Measurements from ENCODE around the gene BRSK2. TPM values are rescaled to one million over a fixed set of nuclear protein-coding genes. Genes with fewer than 3 reads are reported as not detected.

Gene BRSK2
- not detected in 2 replicates for total RNA-seq

DNA sequence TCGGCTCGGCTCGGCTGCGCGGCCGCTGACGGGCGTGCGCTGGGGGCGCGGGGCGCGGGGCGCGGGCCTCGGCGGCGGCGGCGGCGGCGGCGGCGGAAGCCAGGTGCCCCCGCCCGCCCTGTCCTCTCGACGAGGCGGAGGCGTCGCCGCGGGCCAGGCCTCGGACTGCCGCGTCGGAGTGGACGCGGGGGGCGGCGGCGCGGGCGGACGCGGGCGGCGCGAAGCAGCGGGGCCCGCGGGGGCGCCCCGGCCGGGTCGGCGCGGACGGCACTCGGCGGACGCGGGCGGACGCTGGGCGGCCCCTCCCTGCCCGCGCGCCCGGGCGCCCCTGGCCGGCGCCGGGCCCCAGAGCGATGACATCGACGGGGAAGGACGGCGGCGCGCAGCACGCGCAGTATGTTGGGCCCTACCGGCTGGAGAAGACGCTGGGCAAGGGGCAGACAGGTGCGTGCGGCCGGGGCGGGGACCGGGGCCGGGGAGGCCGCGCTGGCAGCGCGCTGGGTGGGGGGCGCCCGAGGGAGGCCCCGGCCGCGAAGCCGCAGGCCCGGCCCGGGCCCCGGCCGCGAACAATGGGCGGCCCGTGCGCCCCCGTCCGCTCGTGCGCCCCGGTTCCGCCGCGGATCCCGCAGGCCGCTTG lies at the start of gene BRSK2:
BRSK2 (plus strand) TSS at position 3 of the 637 bp plus-strand sequence; CDS start at position 354, 351 bp downstream.

DNA sequence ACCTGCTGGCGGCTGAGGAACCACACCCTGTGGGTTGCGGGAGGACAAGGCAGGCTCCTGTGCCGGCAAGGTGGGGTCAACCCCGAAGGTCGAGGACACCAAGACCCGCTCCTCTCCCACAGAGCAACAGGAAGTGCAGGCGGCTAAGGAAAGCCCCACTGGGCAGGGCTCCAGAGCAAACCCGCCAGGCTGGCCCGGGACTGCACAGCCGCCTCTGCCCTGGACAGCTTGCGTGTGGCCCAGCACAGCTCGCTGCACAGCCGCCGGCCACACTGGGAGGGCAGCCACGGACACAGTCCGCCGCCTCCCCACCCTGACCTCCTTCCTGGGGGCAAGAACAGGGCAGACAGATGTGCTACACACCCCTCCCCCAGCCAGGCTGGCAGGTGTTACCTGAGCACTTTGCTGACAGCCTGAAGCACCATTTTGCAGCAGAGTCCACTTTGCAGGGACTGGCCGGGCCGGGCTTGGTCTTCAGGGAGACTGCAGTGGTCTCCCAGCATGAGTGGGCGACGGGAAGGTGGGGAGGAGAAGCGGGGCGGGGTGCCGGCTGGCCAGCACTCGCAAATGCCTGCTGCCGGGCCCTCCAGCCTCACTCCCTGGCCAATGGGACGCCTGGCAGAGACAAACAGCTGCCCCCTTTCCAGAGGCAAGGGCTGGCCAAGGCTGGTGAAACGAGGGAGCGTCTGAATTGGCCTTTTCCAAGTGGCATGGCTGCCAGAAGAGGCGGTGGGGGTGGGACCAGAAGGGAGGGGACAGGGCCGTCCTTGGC lies 96.5 kb downstream of the BRSK2 start, which contains the start of gene MOB2:
MOB2 (minus strand) TSS at position 726 of the 772 bp plus-strand sequence; CDS start at position 503, 223 bp downstream.

Other genes starting within 250 kb of the BRSK2 start
- gene MUC5AC, start 232.0 kb upstream of the BRSK2 start, total RNA-seq: not detected in 2 replicates
- not detected in 2 replicates for gene MUC5B, start 166.9 kb upstream of the BRSK2 start, total RNA-seq
- 37.4 and 46.6 TPM in 2 replicates for gene TOLLIP, start 80.3 kb upstream of the BRSK2 start, total RNA-seq
- 22.2 and 28.5 TPM in 2 replicates for gene MOB2, start 96.8 kb downstream of the BRSK2 start, total RNA-seq
- 3.3 and 3.7 TPM in 2 replicates for gene DUSP8, start 182.3 kb downstream of the BRSK2 start, total RNA-seq
- not detected in 2 replicates for gene KRTAP5-1, start 195.3 kb downstream of the BRSK2 start, total RNA-seq
- gene KRTAP5-2, start 208.4 kb downstream of the BRSK2 start, total RNA-seq: not detected in 2 replicates
- gene KRTAP5-3, start 218.5 kb downstream of the BRSK2 start, total RNA-seq: not detected in 2 replicates
- not detected in 2 replicates for gene KRTAP5-4, start 232.2 kb downstream of the BRSK2 start, total RNA-seq
- not detected in 2 replicates for gene KRTAP5-5, start 239.8 kb downstream of the BRSK2 start, total RNA-seq